Activated naive CD4-positive, alpha-beta T cell treated with anti-CD3 and anti-CD28 coated beads, Interleukin-2, amount 10 ng/mL, durations not matched to agents 7 days and 5 days (primary cell): Measurements from ENCODE around the gene PRSS48.

Source experiments
- CTCF ChIA-PET: fragments of 350-600 bp; sonication (Branson Sonifier 250); formaldehyde crosslinking; loops from one replicate; lab custom pipeline; 2021; ENCODE audit warnings: antibody characterized with exemption; lab: Charles Lee
- DNase-seq: peaks from one replicate; pipeline ENCODE4 v3.0.0-alpha.2; 2020
- H3K27ac Mint-ChIP-seq: one replicate; pipeline ENCODE4 v1.8.0; 2021; ENCODE audit warnings: mild to moderate bottlenecking, moderate library complexity, mixed read lengths
- H3K27me3 Mint-ChIP-seq: one replicate; pipeline ENCODE4 v1.8.0; 2021; ENCODE audit warnings: mild to moderate bottlenecking, mixed read lengths
- H3K36me3 Mint-ChIP-seq: one replicate; pipeline ENCODE4 v1.8.0; 2021; ENCODE audit warnings: mixed read lengths
- H3K4me1 Mint-ChIP-seq: one replicate; pipeline ENCODE4 v1.8.0; 2021; ENCODE audit warnings: mixed read lengths
- H3K4me3 Mint-ChIP-seq: one replicate; pipeline ENCODE4 v1.8.0; 2021; ENCODE audit warnings: mild to moderate bottlenecking, moderate library complexity, mixed read lengths
- H3K9me3 Mint-ChIP-seq: one replicate; pipeline ENCODE4 v1.8.0; 2021; ENCODE audit warnings: mixed read lengths

PRSS48 gene

GRCh38 chr4:151287409-151287808 lies 10.4 kb downstream of the PRSS48 start:
- H3K9me3 Mint-ChIP-seq, result no peaks in the 10 kb centered on the region
- H3K36me3 Mint-ChIP-seq, result no peaks in the 10 kb centered on the region
- H3K27me3 Mint-ChIP-seq, result peaks cover 3% of the 10 kb centered on the region
- no peaks in the 10 kb centered on the region for H3K4me1 Mint-ChIP-seq
- no peak for DNase-seq
- CTCF ChIA-PET, result no interaction called here
- no peak overlapping the region for H3K27ac Mint-ChIP-seq
- H3K4me3 Mint-ChIP-seq, result no peak overlapping the region

DNA sequence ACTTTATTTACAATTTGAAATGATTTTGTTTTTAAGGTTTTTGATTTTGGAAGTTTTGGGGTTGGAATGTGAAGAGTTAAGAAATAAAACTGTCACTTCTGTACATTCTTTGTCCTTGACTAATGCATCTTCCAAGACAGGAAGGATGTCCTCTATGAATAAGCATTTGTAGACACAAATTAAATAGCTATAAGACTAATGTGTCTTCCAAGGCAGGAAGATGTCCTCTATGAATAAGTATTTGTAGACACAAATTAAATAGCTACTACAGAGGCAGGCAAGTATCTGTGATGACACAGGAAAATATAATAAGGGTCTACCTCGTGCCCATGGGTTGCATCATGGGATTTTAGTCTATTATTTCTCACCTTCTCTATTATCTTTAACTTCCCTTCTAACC lies 14.5 kb downstream of the PRSS48 start:
- no peaks in the 10 kb centered on the region for H3K9me3 Mint-ChIP-seq
- H3K36me3 Mint-ChIP-seq, result no peaks in the 10 kb centered on the region
- H3K4me3 Mint-ChIP-seq, result no peak overlapping the region
- CTCF ChIA-PET, result no interaction called here
- no peaks in the 10 kb centered on the region for H3K27me3 Mint-ChIP-seq
- no peaks in the 10 kb centered on the region for H3K4me1 Mint-ChIP-seq
- no peak for DNase-seq
- no peak overlapping the region for H3K27ac Mint-ChIP-seq

DNA sequence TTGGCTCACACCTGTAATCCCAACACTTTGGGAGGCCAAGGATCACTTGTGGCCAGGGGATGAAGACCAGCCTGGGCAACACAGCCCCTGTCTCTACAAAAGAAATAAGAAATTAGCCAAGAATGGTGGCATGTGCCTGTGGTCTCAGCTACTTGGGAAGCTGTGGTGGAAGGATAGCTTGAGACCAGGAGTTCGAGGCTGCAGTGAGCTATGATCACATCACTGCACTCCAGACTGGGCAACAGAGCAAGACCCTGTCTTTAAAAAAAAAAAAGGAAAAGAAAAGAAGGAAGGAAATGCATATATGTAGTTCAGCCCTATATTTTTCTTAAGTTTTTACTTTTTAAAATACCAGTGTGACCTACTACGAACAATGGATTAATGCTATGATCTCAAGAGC lies 15.1 kb downstream of the PRSS48 start:
- Mint-ChIP-seq H3K4me3 (no peak overlapping the region), H3K27ac (no peak overlapping the region), H3K27me3 (no peaks in the 10 kb centered on the region), H3K9me3 (no peaks in the 10 kb centered on the region), H3K4me1 (no peaks in the 10 kb centered on the region), H3K36me3 (no peaks in the 10 kb centered on the region)
- DNase-seq, result no peak
- CTCF ChIA-PET, result no interaction called here

- Mint-ChIP-seq H3K4me1 (no peaks in the 10 kb centered on the region), H3K27me3 (no peaks in the 10 kb centered on the region), H3K27ac (no peak overlapping the region), H3K9me3 (no peaks in the 10 kb centered on the region), H3K36me3 (no peaks in the 10 kb centered on the region), H3K4me3 (no peak overlapping the region)
- DNase-seq, result no peak
- CTCF ChIA-PET, result no interaction called here
Measured at GRCh38 chr4:151294833-151295496, 18.0 kb downstream of the PRSS48 start.

- CTCF ChIA-PET, result no interaction called here
- H3K36me3 Mint-ChIP-seq, result no peaks in the 10 kb centered on the region
Measured at GRCh38 chr4:151296227-151296626, 19.3 kb downstream of the PRSS48 start.

GRCh38 chr4:151297170-151297569 lies 20.2 kb downstream of the PRSS48 start:
- Mint-ChIP-seq H3K27me3 (no peaks in the 10 kb centered on the region), H3K4me3 (no peak overlapping the region), H3K36me3 (no peaks in the 10 kb centered on the region), H3K9me3 (no peaks in the 10 kb centered on the region), H3K4me1 (no peaks in the 10 kb centered on the region), H3K27ac (no peak overlapping the region)
- no peak for DNase-seq
- CTCF ChIA-PET, result no interaction called here

More at GRCh38 chr4:151296227-151296626, 19.3 kb downstream of the PRSS48 start:
- no peak for DNase-seq
- no peak overlapping the region for H3K4me3 Mint-ChIP-seq
- H3K4me1 Mint-ChIP-seq, result no peaks in the 10 kb centered on the region
- H3K27ac Mint-ChIP-seq, result no peak overlapping the region
- H3K9me3 Mint-ChIP-seq, result no peaks in the 10 kb centered on the region
- no peaks in the 10 kb centered on the region for H3K27me3 Mint-ChIP-seq

GRCh38 chr4:151302432-151302831 lies 25.5 kb downstream of the PRSS48 start:
- H3K4me1 Mint-ChIP-seq, result no peaks in the 10 kb centered on the region
- H3K36me3 Mint-ChIP-seq, result no peaks in the 10 kb centered on the region
- no peaks in the 10 kb centered on the region for H3K27me3 Mint-ChIP-seq
- H3K9me3 Mint-ChIP-seq, result no peaks in the 10 kb centered on the region
- CTCF ChIA-PET, result no interaction called here
- H3K4me3 Mint-ChIP-seq, result no peak overlapping the region
- H3K27ac Mint-ChIP-seq, result no peak overlapping the region
- no peak for DNase-seq

DNA sequence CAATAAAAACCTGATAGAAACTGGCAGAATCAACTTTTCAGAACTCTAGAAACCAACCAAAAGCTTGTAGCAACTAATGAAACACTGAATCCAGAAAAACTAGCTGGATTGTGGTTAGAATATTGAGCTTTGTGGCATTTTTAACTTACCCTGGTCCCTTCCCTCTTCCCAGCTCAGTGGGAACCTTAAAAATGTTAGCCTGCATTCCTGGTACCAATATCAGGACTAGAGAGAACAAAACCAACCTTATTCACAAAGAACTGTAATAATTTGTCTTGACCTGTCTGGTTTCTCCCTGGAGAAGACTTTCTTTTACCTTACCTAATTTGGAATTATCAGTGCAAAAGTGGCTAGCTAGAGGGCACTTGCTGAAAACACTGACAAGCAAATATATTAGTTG lies 27.3 kb downstream of the PRSS48 start:
- Mint-ChIP-seq H3K27me3 (no peaks in the 10 kb centered on the region), H3K9me3 (no peaks in the 10 kb centered on the region), H3K4me3 (no peak overlapping the region), H3K27ac (no peak overlapping the region), H3K4me1 (no peaks in the 10 kb centered on the region), H3K36me3 (no peaks in the 10 kb centered on the region)
- DNase-seq, result no peak
- CTCF ChIA-PET, result interaction anchor here (1.6 kb wide), 1 partner anchor 28 kb away, joined by 4 read pairs; no protein-coding TSS in a partner anchor

DNA sequence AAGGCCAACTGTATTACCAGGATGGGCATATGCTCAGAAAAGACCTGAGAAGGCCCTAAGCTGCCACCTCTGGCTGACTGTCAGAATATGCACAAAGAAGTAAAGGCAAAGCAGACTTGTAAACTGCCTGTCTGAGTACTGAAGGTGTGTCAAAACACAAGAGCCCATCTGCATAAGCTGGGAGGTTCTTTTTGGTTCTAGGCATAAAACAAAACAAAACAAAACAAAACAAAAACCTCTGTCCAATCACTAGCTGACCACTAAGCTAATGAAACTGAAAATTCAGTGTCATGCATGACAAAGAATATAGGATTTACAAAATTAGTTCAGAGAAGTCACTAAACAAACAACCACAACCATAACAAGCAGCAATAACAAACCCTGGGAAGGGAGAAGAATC lies 27.8 kb downstream of the PRSS48 start:
- Mint-ChIP-seq H3K36me3 (no peaks in the 10 kb centered on the region), H3K27ac (no peak overlapping the region), H3K9me3 (no peaks in the 10 kb centered on the region), H3K27me3 (no peaks in the 10 kb centered on the region), H3K4me3 (no peak overlapping the region), H3K4me1 (no peaks in the 10 kb centered on the region)
- CTCF ChIA-PET, result interaction anchor here (1.6 kb wide), 1 partner anchor 29 kb away, joined by 4 read pairs; no protein-coding TSS in a partner anchor
- no peak for DNase-seq

GRCh38 chr4:151310124-151310728 lies 33.3 kb downstream of the PRSS48 start:
- Mint-ChIP-seq H3K27me3 (no peaks in the 10 kb centered on the region), H3K9me3 (no peaks in the 10 kb centered on the region), H3K4me3 (no peak overlapping the region), H3K4me1 (no peaks in the 10 kb centered on the region), H3K36me3 (no peaks in the 10 kb centered on the region), H3K27ac (no peak overlapping the region)
- CTCF ChIA-PET, result no interaction called here
- no peak for DNase-seq

GRCh38 chr4:151313306-151314009 lies 36.5 kb downstream of the PRSS48 start:
- Mint-ChIP-seq H3K9me3 (no peaks in the 10 kb centered on the region), H3K4me1 (no peaks in the 10 kb centered on the region), H3K4me3 (no peak overlapping the region), H3K27me3 (no peaks in the 10 kb centered on the region), H3K36me3 (no peaks in the 10 kb centered on the region), H3K27ac (no peak overlapping the region)
- no peak for DNase-seq
- CTCF ChIA-PET, result interaction anchor here (0.6 kb wide), 1 partner anchor 13 kb away, joined by 3 read pairs; no protein-coding TSS in a partner anchor

DNA sequence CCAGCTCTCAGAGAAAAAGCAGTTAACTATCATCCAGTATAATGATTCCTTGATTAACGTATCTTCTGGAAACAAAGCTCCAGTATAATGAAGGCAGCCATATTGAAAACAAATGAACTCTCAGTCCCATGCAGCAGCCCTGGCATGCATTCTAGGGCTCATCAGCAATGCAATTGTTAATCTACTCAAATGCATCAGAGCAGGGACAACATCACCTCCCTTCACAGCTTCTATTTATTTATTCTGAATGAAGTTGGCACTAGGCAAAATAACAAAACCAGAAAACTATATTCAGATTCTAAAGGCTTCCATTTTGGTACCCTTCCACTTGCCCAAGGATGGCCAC lies 37.0 kb downstream of the PRSS48 start:
- Mint-ChIP-seq H3K4me1 (no peaks in the 10 kb centered on the region), H3K27me3 (no peaks in the 10 kb centered on the region), H3K4me3 (no peak overlapping the region), H3K27ac (no peak overlapping the region), H3K9me3 (no peaks in the 10 kb centered on the region), H3K36me3 (no peaks in the 10 kb centered on the region)
- CTCF ChIA-PET, result no interaction called here
- no peak for DNase-seq

DNA sequence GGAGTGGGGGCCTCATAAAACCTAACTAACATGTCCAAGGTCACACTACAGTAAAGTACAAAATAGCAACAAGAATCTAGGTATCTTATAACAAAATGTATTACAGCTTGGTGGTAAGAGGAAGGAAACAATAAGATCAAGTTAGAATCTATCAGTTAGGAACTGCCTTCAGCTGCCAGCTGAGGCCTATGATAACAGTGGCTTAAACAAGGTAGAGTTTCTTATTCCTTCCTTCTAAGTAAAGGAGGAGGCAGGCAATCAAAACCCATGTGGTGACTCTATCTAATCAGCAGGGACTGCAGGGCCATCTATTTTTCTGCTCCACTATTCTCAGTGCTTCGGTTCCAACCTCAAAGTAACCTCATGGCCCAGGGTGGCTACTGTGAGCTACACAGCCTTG lies 37.5 kb downstream of the PRSS48 start:
- Mint-ChIP-seq H3K27ac (no peak overlapping the region), H3K4me3 (no peak overlapping the region), H3K4me1 (no peaks in the 10 kb centered on the region), H3K9me3 (no peaks in the 10 kb centered on the region), H3K36me3 (no peaks in the 10 kb centered on the region), H3K27me3 (no peaks in the 10 kb centered on the region)
- DNase-seq, result no peak
- CTCF ChIA-PET, result no interaction called here

DNA sequence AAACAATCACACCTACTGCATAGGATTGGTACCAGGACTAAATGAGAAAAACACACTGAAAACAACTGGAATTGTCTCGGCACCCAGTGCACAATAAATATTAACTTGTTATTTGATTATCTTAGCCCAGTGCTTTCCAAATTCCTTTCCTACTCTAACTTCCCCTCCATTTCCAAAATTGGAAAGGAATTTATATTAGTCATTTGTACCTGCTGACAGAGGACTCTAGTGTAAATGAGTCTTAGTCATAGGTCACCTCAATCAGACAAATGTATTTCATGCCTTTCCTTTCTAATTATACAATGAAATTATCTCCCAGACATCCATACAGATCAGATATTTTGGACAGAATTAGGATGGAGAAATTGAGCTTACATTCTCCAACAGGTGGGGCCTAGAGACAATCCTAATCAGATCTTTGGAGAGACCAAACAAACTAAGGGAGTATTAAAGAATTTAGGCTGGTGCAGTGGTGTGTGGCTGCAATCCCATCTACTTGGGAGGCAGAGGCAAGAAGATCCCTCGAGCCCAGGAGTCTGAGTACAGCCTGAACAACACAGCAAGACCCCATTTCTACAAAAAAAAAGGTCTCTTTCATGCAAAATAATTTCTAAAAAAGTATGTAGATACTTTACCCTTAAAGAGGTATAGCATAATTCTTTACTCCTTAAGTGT lies 38.4 kb downstream of the PRSS48 start:
- DNase-seq, result no peak
- no peaks in the 10 kb centered on the region for H3K4me1 Mint-ChIP-seq
- H3K36me3 Mint-ChIP-seq, result no peaks in the 10 kb centered on the region
- H3K9me3 Mint-ChIP-seq, result no peaks in the 10 kb centered on the region
- H3K27me3 Mint-ChIP-seq, result no peaks in the 10 kb centered on the region
- CTCF ChIA-PET, result no interaction called here
- H3K4me3 Mint-ChIP-seq, result no peak overlapping the region
- H3K27ac Mint-ChIP-seq, result no peak overlapping the region
